H1 (cell line): ENCODE results near the gene CDK4. TPM values are rescaled to one million over a fixed set of nuclear protein-coding genes. Genes with fewer than 3 reads are reported as not detected.
A peak's percentile ranks its signal among the peaks of the same experiment; 100 is the strongest.

Experiments used
- CTCF ChIA-PET: fragments of 300-600 bp; sonication (Branson Sonifier 250); formaldehyde crosslinking; loops from one replicate; lab custom pipeline; 2021; ENCODE audit not compliant: partially characterized antibody; lab: Charles Lee
- POLR2A ChIA-PET: fragments of 300-600 bp; sonication (Branson Sonifier 250); formaldehyde crosslinking; loops from one replicate; lab custom pipeline; 2021; ENCODE audit warnings: inconsistent platforms; ENCODE audit not compliant: partially characterized antibody; lab: Charles Lee
- DNase-seq, 2 experiments: peaks; one replicate each; pipeline versions ENCODE4 v3.0.0 to v3.0.0-alpha.2; 2010 to 2022; ENCODE audit warnings: low spot score in 2 of 2, low read depth in 1 of 2, mixed read lengths in 1 of 2
- FAIRE-seq: peaks from 2 replicates; lab custom pipeline; 2011; peaks lifted over from hg19 to GRCh38; lab: Jason Lieb, UNC
- H2AFZ ChIP-seq: 2 replicates; pipeline ENCODE4 v1.8.1; 2012; ENCODE audit warnings: low read length, inconsistent platforms
- H2AK5ac ChIP-seq: 2 replicates; pipeline ENCODE4 v1.6.1; 2013; ENCODE audit warnings: low read depth, low read length
- H2BK120ac ChIP-seq: replicated peaks from 2 replicates; pipeline ENCODE3; 2013; ENCODE audit warnings: low read depth, low read length, inconsistent platforms
- H2BK12ac ChIP-seq: 2 replicates; pipeline ENCODE4 v1.6.1; 2013; ENCODE audit warnings: low read depth, low read length
- H2BK15ac ChIP-seq: 2 replicates; pipeline ENCODE4 v1.6.1; 2013; ENCODE audit warnings: low read length
- H2BK20ac ChIP-seq: 2 replicates; pipeline ENCODE4 v1.6.1; 2013; ENCODE audit warnings: low read length
- H2BK5ac ChIP-seq: 2 replicates; pipeline ENCODE4 v1.6.1; 2013; ENCODE audit warnings: low read depth, low read length
- H3K14ac ChIP-seq: 2 replicates; pipeline ENCODE4 v1.6.1; 2013; ENCODE audit warnings: inconsistent platforms; ENCODE audit not compliant: insufficient read length
- H3K18ac ChIP-seq: 2 replicates; pipeline ENCODE4 v1.6.1; 2013; ENCODE audit warnings: low read length; ENCODE audit errors: extremely low read depth
- H3K23ac ChIP-seq: 2 replicates; pipeline ENCODE4 v1.6.1; 2013; ENCODE audit warnings: inconsistent platforms; ENCODE audit not compliant: insufficient read length
- H3K23me2 ChIP-seq: 2 replicates; pipeline ENCODE4 v1.6.1; 2013; ENCODE audit warnings: low read depth, low read length
- H3K27ac ChIP-seq: 2 replicates; pipeline ENCODE4 v1.6.1; 2011; ENCODE audit warnings: low read depth, low read length, inconsistent platforms
- H3K27me3 ChIP-seq, 4 experiments: replicated peaks in 1 of 4; 1 replicate in 1 of 4; 2 replicates in 3 of 4; pipeline versions ENCODE4 v1.6.1 to v1.8.1; 2011 to 2013; ENCODE audit warnings: low read length in 3 of 4, mild to moderate bottlenecking in 3 of 4, inconsistent platforms in 2 of 4, mixed read lengths in 2 of 4, moderate library complexity in 1 of 4; ENCODE audit not compliant: control insufficient read depth in 3 of 4, insufficient read depth in 3 of 4; ENCODE audit errors: extremely low read depth in 1 of 4
- H3K36me3 ChIP-seq, 4 experiments: 2 replicates each; pipeline versions ENCODE4 v1.6.1 to v1.8.1; 2011 to 2013; ENCODE audit warnings: mild to moderate bottlenecking in 4 of 4, low read length in 3 of 4, moderate library complexity in 2 of 4, control low read depth in 1 of 4, inconsistent platforms in 1 of 4; ENCODE audit not compliant: insufficient read depth in 4 of 4, control insufficient read depth in 2 of 4
- H3K4ac ChIP-seq: replicated peaks from 2 replicates; pipeline ENCODE3; 2013; ENCODE audit warnings: low read length, low read depth, mixed read lengths, inconsistent platforms; ENCODE audit not compliant: insufficient read length
- H3K4me1 ChIP-seq, 4 experiments: replicated peaks in 1 of 4; 1 replicate in 1 of 4; 2 replicates in 3 of 4; pipeline versions ENCODE4 v1.6.1 to v1.8.1; 2011 to 2013; ENCODE audit warnings: low read length in 3 of 4, inconsistent platforms in 2 of 4, mixed read lengths in 1 of 4; ENCODE audit not compliant: insufficient read depth in 4 of 4, control insufficient read depth in 3 of 4
- H3K4me2 ChIP-seq, 2 experiments: 2 replicates each; pipeline versions ENCODE4 v1.6.1 to v1.8.1; 2011 to 2013; ENCODE audit warnings: low read depth in 2 of 2, low read length in 2 of 2, control low read depth in 1 of 2, inconsistent platforms in 1 of 2, mild to moderate bottlenecking in 1 of 2; ENCODE audit not compliant: insufficient read depth in 1 of 2
- H3K4me3 ChIP-seq, 4 experiments: fragments of 200-600, 300-600 bp in 1 of 4; sonication (generic), shearing (Covaris generic), sonication (Bioruptor Twin) in 1 of 4; 2 replicates each; pipeline versions ENCODE4 v1.5.1 to v1.8.1; 2011 to 2016; ENCODE audit warnings: low read length in 4 of 4, low read depth in 3 of 4, control low read depth in 2 of 4, inconsistent platforms in 2 of 4, mild to moderate bottlenecking in 2 of 4, mixed read lengths in 1 of 4, moderate library complexity in 1 of 4; ENCODE audit not compliant: insufficient read depth in 2 of 4; ENCODE audit errors: extremely low read depth in 1 of 4
- H3K56ac ChIP-seq: replicated peaks from 2 replicates; pipeline ENCODE3; 2013; ENCODE audit warnings: low read depth, mild to moderate bottlenecking, mixed read lengths, low read length, inconsistent platforms; ENCODE audit not compliant: insufficient read length
- H3K79me1 ChIP-seq: 2 replicates; pipeline ENCODE4 v1.6.1; 2013; ENCODE audit warnings: low read depth, low read length, control low read depth
- H3K79me2 ChIP-seq, 2 experiments: 2 replicates each; pipeline versions ENCODE4 v1.6.1 to v1.8.1; 2012 to 2013; ENCODE audit warnings: low read length in 2 of 2, mild to moderate bottlenecking in 2 of 2, inconsistent platforms in 1 of 2; ENCODE audit not compliant: insufficient read depth in 2 of 2, control insufficient read depth in 1 of 2
- H3K9ac ChIP-seq, 4 experiments: replicated peaks in 1 of 4; 1 replicate in 1 of 4; 2 replicates in 3 of 4; pipeline versions ENCODE4 v1.6.1 to v1.8.1; 2011 to 2013; ENCODE audit warnings: low read depth in 3 of 4, low read length in 3 of 4, control low read depth in 2 of 4, mild to moderate bottlenecking in 2 of 4, moderate library complexity in 2 of 4, inconsistent platforms in 1 of 4; ENCODE audit errors: extremely low read depth in 1 of 4
- H3K9me3 ChIP-seq, 2 experiments: 2 replicates each; pipeline versions ENCODE4 v1.6.1 to v1.8.1; 2012 to 2013; ENCODE audit warnings: mild to moderate bottlenecking in 2 of 2, moderate library complexity in 2 of 2, control low read depth in 1 of 2, inconsistent platforms in 1 of 2, low read depth in 1 of 2, low read length in 1 of 2, mixed read lengths in 1 of 2; ENCODE audit not compliant: insufficient read depth in 2 of 2
- H4K20me1 ChIP-seq, 2 experiments: replicated peaks in 1 of 2; 2 replicates each; pipeline versions ENCODE3 to v1.8.1; 2011 to 2013; ENCODE audit warnings: inconsistent platforms in 2 of 2, low read length in 2 of 2, mild to moderate bottlenecking in 1 of 2; ENCODE audit not compliant: insufficient read depth in 2 of 2, control insufficient read depth in 1 of 2
- H4K5ac ChIP-seq: 2 replicates; pipeline ENCODE4 v1.6.1; 2013; ENCODE audit warnings: low read length, low read depth, mixed read lengths, inconsistent platforms; ENCODE audit not compliant: insufficient read length
- H4K8ac ChIP-seq: 2 replicates; pipeline ENCODE4 v1.8.0; 2013; ENCODE audit warnings: mild to moderate bottlenecking, moderate library complexity, low read length, inconsistent platforms; ENCODE audit not compliant: insufficient read depth; ENCODE audit errors: extremely low read depth
- H4K91ac ChIP-seq: replicated peaks from 2 replicates; pipeline ENCODE3; 2013; ENCODE audit warnings: low read length, mixed read lengths, inconsistent platforms; ENCODE audit not compliant: insufficient read length
- BACH1 ChIP-seq: IDR thresholded peaks from 2 replicates; pipeline ENCODE4 v1.6.1; 2012; ENCODE audit warnings: low read length, improper control_type of control experiment
- BCL11A ChIP-seq, 2 experiments: IDR thresholded peaks; one replicate each; pipeline ENCODE4 v1.6.1; 2011; ENCODE audit warnings: low read depth in 2 of 2, low read length in 2 of 2, mild to moderate bottlenecking in 2 of 2
- CBX8 ChIP-seq: fragments of 300-800, 300-1000 bp; sonication (generic); IDR thresholded peaks from 2 replicates; pipeline ENCODE4 v1.7.1; 2016; ENCODE audit warnings: low read depth, low read length, borderline replicate concordance
- CTBP2 ChIP-seq: IDR thresholded peaks from 2 replicates; pipeline ENCODE4 v1.7.0; 2011; ENCODE audit warnings: borderline replicate concordance, mild to moderate bottlenecking, moderate library complexity, mixed read lengths, low read length; ENCODE audit not compliant: insufficient read depth, insufficient read length
- WGBS, 2 experiments: shearing (Covaris generic) in 1 of 2; methylation state at CpG; one replicate each; pipeline versions ENCODE4 v1.1.6 to v1.1.7; 2013 to 2015; ENCODE audit warnings: low lambda C conversion rate in 2 of 2, mixed read lengths in 2 of 2, inconsistent platforms in 1 of 2, low coverage in 1 of 2, missing lambda C conversion rate in 1 of 2; ENCODE audit not compliant: insufficient replicate concordance in 2 of 2, insufficient coverage in 1 of 2, insufficient read length in 1 of 2; ENCODE audit errors: extremely low coverage in 1 of 2, missing lambda C conversion rate in 1 of 2; 5-methylcytosine and 5-hydroxymethylcytosine counted together
- polyA plus RNA-seq, 7 experiments: library from polyadenylated mRNA; depleted of rRNA in 3 of 7; stranded (reverse) in 5 of 7; unstranded in 2 of 7; fragments of >200 nt in 5 of 7; fragments of 200-250 nt in 2 of 7; gene quantifications; 1 replicate in 5 of 7; 2 replicates in 1 of 7; 4 replicates in 1 of 7; pipeline versions ENCODE4 v1.2.1 to v1.2.3, GENCODE V29; 2011 to 2013; ENCODE audit warnings: missing spikeins in 2 of 7, mixed read lengths in 2 of 7
- total RNA-seq: library from RNA; stranded (reverse); fragmentation: NEBNext Ultra II Directional; extraction: Animal tissue kit (Norgen Biotek cat#: 25700); gene quantifications from 2 replicates; pipeline ENCODE4 v1.2.1, GENCODE V29; 2021

The CDK4 gene
- total and polyA plus RNA-seq, 2 of the 8 experiments (the other 6 are each of a cell fraction or from before 2014, with no cell fraction given), result 174 to 368 TPM

DNA sequence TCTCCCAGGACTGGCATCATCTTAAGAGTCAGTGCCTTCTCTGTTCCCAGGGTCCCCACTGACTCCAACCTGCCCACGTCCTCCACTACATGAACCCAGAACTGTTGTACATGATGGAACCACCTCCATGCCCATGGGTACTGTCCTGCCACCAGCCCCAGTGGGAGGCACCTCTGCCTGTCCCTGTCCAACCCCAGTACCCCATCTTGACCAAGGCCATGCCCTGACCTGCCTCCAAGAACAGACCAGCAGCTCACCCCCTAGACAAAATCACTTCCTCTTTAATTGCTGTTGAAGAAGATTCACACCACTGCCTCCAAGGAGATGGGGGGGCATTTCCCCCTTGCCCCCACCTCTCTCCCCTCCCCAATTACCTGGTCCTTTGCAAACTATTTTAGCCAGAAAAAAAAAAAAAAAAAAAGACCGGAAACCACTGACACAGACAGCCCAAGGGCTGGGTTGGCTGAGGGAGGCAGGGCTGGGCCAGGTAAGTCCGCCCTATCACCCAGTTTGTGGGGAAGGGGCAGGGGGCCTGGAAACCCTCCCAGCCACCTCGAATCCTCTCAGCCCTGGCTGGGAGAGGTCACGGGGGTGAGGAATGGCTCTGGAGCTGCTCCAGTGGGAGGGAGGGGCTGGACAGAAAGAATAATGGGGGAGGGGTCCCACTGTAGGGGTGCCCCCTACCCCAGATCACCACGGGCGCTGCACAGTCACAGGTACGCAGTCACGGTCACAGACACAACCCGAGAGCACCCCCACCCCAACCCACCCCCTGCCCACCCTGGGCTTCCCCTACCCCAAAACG is 27.0 kb downstream of the CDK4 start:
- peaks cover 18 to 58% (median 43%) of the 10 kb centered on the region in 4 experiments for H3K27me3 ChIP-seq
- H2AFZ ChIP-seq, result no peak overlapping the region
- 66% methylated on average over 4 of the region's 11 CpGs; no CpG with 5 or more reads in 1 of the 2 experiments for WGBS, 2 experiments
- no peak overlapping the region for H3K14ac ChIP-seq
- H4K5ac ChIP-seq, result no peak overlapping the region
- H3K9me3 ChIP-seq, result no peaks in the 10 kb centered on the region
- H3K36me3 ChIP-seq, result no peaks in the 10 kb centered on the region; a peak in 1 of 8 replicates
- H2BK5ac ChIP-seq, result no peak overlapping the region
- no peak for FAIRE-seq
- H4K91ac ChIP-seq, result no peak overlapping the region
- peaks cover 0 to 20% (median 13%) of the 10 kb centered on the region in 4 experiments; a peak in 5 of 7 replicates for H3K4me1 ChIP-seq
- peak overlapping the region; percentile 26 to 52; a peak in 2 of 4 replicates for H3K4me2 ChIP-seq
- no peak overlapping the region for H2AK5ac ChIP-seq
- H3K23ac ChIP-seq, result no peak overlapping the region
- no peak overlapping the region for H2BK20ac ChIP-seq
- ChIA-PET POLR2A (interaction anchor here (0.7 to 7.4 kb wide), 7 partner anchors 8 to 142 kb away, joined by 3 to 59 read pairs (median 3); partner anchors contain the start of gene AGAP2), CTCF (interaction anchor here (0.7 to 11.7 kb wide), 23 partner anchors 9 to 155 kb away, joined by 3 to 149 read pairs (median 5); partner anchors contain the start of genes AGAP2 and OS9)
- H3K56ac ChIP-seq, result no peak overlapping the region
- H2BK12ac ChIP-seq, result no peak overlapping the region
- H3K79me1 ChIP-seq, result no peaks in the 10 kb centered on the region
- no peak overlapping the region for H3K27ac ChIP-seq
- no peak overlapping the region for H3K4ac ChIP-seq
- DNase-seq, result peak in 1 of 2 experiments; percentile 40
- no peak for TF ChIP-seq CTBP2
- TF ChIP-seq BACH1, result no peak
- no peak for TF ChIP-seq CBX8
- no peak for TF ChIP-seq BCL11A (IDR thresholded peaks at IDR 0.05; ENCODE audit: low read depth in 2 of 2, low read length in 2 of 2)
- no peak overlapping the region for H3K18ac ChIP-seq
- H3K79me2 ChIP-seq, result no peaks in the 10 kb centered on the region
- H2BK15ac ChIP-seq, result no peak overlapping the region
- H2BK120ac ChIP-seq, result no peak overlapping the region
- no peak overlapping the region for H4K8ac ChIP-seq
- peaks cover 2 to 7% of the 10 kb centered on the region in 2 experiments for H4K20me1 ChIP-seq
- H3K23me2 ChIP-seq, result peaks cover 12% of the 10 kb centered on the region; the same call in 1 of the 2 replicates
- no peak overlapping the region for H3K9ac ChIP-seq
- H3K4me3 ChIP-seq, result no peak overlapping the region
